Epidermal melanocyte (primary cell): ENCODE results near the gene COL4A1.

Source experiments
- DNase-seq: peaks from one replicate; pipeline ENCODE4 v3.0.0; 2011; ENCODE audit warnings: low spot score; ENCODE audit not compliant: insufficient read length

COL4A1 gene

DNA sequence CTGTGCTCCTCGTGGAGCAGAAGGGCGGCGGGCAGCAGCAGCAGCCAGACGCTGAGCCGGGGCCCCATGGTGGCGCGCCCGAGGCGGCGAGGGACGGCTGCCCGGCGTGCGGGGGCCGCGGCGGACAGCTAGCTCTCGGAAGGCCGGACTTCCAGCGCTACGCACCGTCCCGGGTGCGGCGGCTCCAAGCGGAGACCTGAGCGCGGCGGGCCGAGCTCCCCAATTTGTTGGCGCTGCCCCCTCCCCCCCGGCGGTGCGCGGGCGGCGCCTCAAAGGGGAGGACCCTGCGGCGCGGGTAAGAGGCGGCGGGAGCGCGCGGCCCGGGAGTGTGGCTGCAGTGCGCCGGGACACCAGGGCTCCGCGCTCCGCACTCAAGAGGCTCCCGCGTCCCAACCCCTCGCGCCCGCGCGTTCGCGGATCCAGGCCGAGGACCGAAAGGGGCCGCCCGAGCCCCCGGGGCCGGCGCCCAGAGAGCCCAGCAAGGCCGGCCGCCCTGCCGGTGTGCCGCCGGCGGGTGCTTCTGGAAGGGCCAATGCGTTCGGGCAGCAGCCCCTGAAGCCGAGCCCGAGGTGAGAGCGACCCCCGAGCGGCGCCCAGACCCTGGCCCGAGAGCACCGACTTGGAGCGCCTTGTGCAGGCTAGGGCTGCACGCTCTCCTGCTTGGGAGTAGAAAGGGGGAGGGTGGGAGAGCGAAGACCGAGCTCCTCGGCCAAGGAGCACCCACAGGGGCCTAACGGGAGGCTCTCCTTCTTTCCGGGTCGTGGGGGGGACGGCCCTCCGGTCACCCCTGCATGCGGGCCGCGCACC, at the start of gene COL4A1, which contains the start of gene COL4A2:
COL4A1 (minus strand) TSS at position 198 of the 807 bp plus-strand sequence; CDS start at position 68, 130 bp downstream.
COL4A2 (plus strand) TSS at position 325 of the 807 bp plus-strand sequence. CDS start 620 bp downstream, outside the sequence.
- no peak for DNase-seq

- no peak for DNase-seq
Observed at GRCh38 chr13:110356362-110356761, 49.4 kb upstream of the COL4A1 start.

GRCh38 chr13:110354715-110355473, 47.9 kb upstream of the COL4A1 start:
- DNase-seq: no peak

- no peak for DNase-seq
Observed at GRCh38 chr13:110354123-110354627, 47.2 kb upstream of the COL4A1 start.

GRCh38 chr13:110353339-110353977, 46.5 kb upstream of the COL4A1 start:
- DNase-seq: no peak

DNA sequence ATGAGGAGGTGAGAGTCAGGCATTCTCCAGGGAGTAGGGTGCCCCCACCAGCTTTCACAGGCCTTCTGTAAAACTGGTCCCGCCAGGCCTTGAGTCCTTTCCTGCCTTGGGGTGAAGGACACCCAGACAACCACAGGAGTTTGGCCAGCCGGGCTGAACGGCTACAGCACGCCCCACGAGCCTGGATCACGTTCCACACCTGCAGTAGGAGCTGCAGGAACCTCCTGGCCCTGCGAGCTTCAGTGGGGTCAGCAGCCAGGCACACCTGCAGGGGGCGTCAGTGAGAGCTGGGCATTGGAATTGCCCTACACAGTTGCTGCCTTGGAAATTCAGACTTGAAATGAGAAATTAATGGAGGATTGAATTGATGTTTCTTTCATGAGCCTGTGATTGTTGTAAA, 45.8 kb upstream of the COL4A1 start:
- DNase-seq: no peak

- DNase-seq: no peak
Observed at GRCh38 chr13:110351636-110352420, 44.9 kb upstream of the COL4A1 start.

GRCh38 chr13:110350509-110350908, 43.6 kb upstream of the COL4A1 start:
- DNase-seq: no peak

- no peak for DNase-seq
Observed at GRCh38 chr13:110350049-110350448, 43.1 kb upstream of the COL4A1 start.

GRCh38 chr13:110349239-110349638, 42.3 kb upstream of the COL4A1 start:
- no peak for DNase-seq

DNA sequence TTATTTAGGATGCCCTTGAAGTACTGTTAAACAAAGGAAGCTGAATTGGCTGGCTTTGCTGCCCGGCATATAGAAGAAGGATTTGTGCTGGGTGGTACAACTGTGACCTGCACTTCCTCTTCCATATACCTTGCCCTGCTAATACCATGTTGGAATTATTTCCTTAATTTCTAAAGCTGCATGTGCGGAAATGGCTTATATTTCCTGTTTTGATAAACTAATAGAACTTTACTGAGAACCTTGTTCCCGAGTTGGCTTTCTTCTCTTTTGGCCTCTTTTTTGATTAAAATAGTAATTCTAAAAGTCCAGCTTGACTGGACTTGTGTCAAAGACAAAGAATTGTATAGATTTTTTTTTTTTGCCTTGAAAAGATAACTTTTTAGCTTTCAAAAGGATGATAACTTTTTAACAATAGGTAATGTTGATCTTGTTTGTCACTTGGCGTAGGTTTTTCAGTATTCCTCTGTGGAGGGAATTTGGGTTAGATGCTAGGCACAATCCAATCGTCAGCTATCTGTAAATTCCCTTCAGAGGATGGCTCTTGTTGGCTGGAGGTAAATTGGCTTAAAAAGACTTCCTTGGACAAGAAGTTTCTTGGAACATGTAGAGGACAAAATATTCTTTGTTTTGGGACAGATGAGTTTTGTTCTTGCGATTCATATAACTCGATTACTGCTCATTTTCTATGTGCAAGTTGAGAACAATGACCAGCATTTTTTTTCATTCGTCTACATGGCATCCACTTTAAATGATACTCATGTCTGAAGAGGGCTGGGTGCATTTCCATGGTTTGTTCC, 41.5 kb upstream of the COL4A1 start:
- DNase-seq: no peak

DNA sequence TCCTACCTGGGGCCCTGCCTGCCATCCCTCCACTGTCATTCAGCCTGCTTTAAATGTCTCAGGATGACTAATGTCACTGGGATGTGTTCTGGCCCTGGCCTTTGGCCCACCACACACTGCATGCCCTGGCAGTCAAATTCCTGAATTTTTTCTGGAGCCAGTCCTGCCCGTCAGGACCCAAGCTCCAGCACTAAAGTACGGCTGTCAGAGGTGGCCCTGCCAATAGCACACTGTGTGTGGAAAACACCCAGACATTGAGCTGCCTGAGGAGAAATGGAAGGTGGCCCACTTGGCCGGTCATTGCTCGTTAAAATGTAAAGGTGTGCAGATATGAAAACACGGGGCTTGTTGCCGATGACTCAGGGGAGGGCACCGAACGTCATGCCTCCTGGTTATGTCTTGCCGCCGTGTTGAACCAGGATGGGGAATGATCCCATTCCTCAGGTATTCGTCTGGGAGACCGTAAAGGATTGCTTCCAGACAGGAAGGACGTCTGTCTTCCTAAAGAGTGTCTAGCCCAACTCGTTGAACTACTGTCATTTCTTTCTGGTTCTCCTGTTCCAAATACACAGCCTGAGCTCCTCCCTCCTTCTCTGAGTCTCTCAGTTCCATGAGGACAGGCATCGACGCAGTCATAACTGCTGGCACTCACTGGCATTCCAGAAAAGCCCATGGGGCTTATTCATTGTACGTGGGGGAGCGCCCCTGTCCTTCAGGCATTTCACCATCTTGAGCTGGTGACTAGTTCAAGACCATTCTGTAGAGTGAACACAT, 40.8 kb upstream of the COL4A1 start:
- DNase-seq: no peak

- DNase-seq: no peak
Observed at GRCh38 chr13:110347088-110347487, 40.1 kb upstream of the COL4A1 start.

DNA sequence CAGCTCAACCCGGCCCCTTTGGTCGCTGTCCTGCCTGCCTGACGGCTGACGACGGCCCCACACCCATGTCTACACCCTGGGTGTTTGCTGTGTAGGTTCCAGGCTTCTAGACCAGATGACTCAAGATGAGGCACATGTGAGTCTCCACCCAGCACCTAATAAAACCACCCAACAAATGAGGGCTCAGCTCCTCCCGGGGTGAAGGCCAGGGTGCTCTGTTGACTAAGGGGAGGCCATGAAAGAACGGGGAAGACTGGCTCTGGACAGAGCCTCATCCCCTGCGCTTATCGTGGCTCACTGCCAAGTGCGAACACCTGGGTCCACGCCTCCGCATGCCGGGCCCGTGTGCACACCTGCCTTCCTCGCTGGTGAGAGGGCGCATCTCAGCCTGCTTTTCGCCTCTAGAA, 39.7 kb upstream of the COL4A1 start:
- no peak for DNase-seq

DNA sequence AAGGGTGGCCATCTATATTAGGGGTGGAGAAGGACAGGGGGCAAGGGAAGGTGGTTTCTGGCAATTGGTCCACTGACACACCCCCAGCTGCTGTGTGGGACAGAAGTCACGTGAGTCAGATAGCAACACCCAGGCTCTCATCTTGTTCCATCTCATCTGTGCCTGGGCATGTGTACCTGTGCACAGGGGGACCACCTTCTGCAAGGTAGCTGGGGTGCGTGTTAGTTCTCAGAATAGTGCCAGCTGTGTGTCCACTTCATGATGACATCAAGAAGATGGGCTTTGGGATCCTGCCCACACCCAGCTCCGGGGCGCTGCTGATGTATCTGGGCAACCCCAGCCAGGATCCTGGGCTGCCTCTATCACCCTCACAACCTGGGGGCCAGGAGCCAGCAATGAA, 38.7 kb upstream of the COL4A1 start:
- no peak for DNase-seq

DNA sequence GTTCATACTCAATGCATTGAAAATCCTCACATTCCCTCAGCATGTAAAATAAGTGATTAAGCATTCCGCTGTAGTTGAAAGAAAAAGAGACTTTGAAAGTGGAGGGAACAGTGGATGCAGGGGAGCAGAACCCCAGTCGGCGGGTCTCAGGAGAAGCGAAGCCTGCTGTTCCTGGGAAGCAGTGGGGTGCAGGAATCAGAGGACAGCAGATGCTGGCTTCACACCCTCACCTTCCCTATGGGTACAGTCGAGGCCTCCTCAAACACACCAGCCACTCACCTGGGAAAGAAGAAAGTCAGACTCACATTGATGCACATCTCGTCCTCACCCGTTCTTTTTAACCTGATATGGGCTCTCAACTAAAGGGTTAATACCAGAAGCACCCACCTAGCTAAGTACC, 38.3 kb upstream of the COL4A1 start:
- DNase-seq: no peak

GRCh38 chr13:110344320-110344719, 37.4 kb upstream of the COL4A1 start:
- no peak for DNase-seq

DNA sequence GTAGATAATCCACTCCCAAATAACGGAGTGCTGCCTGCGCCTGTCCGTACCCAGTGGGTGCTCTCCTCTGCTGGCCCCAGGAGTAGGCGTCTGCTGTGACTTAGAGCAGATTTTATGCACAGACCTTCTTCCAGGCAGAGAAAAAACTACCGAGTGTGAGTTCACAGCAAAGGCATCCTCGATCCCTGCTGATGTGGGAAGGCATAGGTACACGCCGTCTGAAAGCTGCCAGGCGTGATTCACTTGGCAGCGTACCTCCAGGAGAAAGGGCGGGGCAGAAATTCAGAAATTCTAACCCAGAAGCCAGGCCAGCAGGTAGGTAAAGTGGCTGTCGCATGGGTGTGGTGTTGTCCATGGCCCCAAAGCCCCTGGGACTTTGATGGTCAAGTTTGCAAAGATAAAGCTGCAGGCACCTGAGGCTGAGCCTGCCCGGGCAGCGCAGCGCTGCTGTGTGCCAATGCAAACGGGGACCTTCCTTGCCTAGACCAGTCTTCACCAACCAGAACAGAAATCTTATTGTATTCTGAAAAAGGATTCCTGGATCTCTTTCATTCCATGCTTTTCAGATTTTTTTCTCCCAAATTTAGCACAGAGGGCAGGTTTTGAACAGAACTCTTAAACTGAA, 36.4 kb upstream of the COL4A1 start:
- no peak for DNase-seq

- no peak for DNase-seq
Observed at GRCh38 chr13:110342474-110342873, 35.5 kb upstream of the COL4A1 start.
